K562 (cell line): ENCODE results near the gene TFAP2A.

Experiments used
- BRD9 ChIP-seq: fragments of 450-650 bp; IDR thresholded peaks from 2 replicates; pipeline ENCODE4 v1.6.1; 2018; ENCODE audit warnings: low read depth; ENCODE audit not compliant: partially characterized antibody
- TF ChIP-seq, protein P1 (sequence below): sonication (generic); formaldehyde crosslinking; IDR thresholded peaks from 2 replicates; pipeline ENCODE4 v1.8.0; 2022; ENCODE audit warnings: mild to moderate bottlenecking, missing genetic modification reagents

DNA sequence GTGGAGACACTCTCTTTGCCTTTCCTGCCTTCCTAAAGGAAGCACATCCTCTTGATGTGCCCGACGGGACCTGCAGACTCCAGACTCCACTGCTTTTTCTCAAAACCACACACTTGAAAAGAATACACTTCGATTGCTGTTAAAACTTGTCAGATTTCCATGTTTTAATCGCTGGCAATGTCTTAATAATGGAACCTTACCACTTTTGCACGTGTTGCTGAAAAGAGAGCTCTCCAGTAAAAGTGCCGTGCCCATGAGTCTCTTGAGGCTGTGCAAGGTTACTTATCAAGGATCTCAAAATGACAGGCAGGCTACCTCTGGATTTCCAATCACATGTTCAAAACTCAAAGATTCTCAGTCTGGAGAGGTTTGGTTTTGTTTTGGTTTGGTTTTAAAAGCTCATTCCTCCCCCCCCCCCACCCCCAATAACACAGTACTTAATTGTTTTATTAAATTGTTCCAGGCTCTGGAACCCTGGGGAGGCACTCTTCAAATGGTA is 12.0 kb upstream of the TFAP2A start:
- TF ChIP-seq BRD9, result no peak
- TF ChIP-seq, protein P1, sequence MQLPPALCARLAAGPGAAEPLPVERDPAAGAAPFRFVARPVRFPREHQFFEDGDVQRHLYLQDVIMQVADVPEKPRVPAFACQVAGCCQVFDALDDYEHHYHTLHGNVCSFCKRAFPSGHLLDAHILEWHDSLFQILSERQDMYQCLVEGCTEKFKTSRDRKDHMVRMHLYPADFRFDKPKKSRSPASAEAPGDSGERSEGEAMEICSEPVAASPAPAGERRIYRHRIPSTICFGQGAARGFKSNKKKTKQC (CRISPR knock-in tag), result no peak
